ENCODE measurements around the gene CWC27.
"Not testable (repeated sequence)": the region's sequence is repeated elsewhere in the genome, so short reads cannot be mapped to it uniquely, and the experiment has no call there.

The CWC27 gene

GRCh38 chr5:64923151-64923685 is 154.5 kb downstream of the CWC27 start:
- DNase-seq (ENCODE audit: low spot score), result no peak

GRCh38 chr5:64925123-64925522 is 156.4 kb downstream of the CWC27 start:
- no peak for DNase-seq (ENCODE audit: low spot score)

GRCh38 chr5:64929833-64930232 is 161.1 kb downstream of the CWC27 start:
- no peak for DNase-seq (ENCODE audit: low spot score)

GRCh38 chr5:64930672-64931318 is 162.1 kb downstream of the CWC27 start:
- no peak for DNase-seq (ENCODE audit: low spot score)

- not testable (repeated sequence) for DNase-seq (ENCODE audit: low spot score)
Measured at GRCh38 chr5:64939422-64939771, 170.7 kb downstream of the CWC27 start.

- DNase-seq (ENCODE audit: low spot score), result no peak
Measured at GRCh38 chr5:64939772-64940510, 171.2 kb downstream of the CWC27 start.

GRCh38 chr5:64942460-64942859 is 173.7 kb downstream of the CWC27 start:
- DNase-seq (ENCODE audit: low spot score), result no peak

- no peak for DNase-seq (ENCODE audit: low spot score)
Measured at GRCh38 chr5:64944868-64945267, 176.1 kb downstream of the CWC27 start.

GRCh38 chr5:64947031-64947430 is 178.3 kb downstream of the CWC27 start:
- DNase-seq (ENCODE audit: low spot score), result no peak

- no peak for DNase-seq (ENCODE audit: low spot score)
Measured at GRCh38 chr5:64947801-64948200, 179.1 kb downstream of the CWC27 start.

GRCh38 chr5:64949331-64949730 is 180.6 kb downstream of the CWC27 start:
- no peak for DNase-seq (ENCODE audit: low spot score)

- DNase-seq (ENCODE audit: low spot score), result no peak
Measured at GRCh38 chr5:64952951-64953673, 184.4 kb downstream of the CWC27 start.

- DNase-seq (ENCODE audit: low spot score), result no peak
Measured at GRCh38 chr5:64954518-64954917, 185.8 kb downstream of the CWC27 start.

GRCh38 chr5:64958757-64959391 is 190.1 kb downstream of the CWC27 start:
- no peak for DNase-seq (ENCODE audit: low spot score)

GRCh38 chr5:64963278-64963677 is 194.5 kb downstream of the CWC27 start:
- no peak for DNase-seq (ENCODE audit: low spot score)

GRCh38 chr5:64968591-64969110 is 199.9 kb downstream of the CWC27 start:
- DNase-seq (ENCODE audit: low spot score), result no peak

GRCh38 chr5:64969578-64969977 is 200.8 kb downstream of the CWC27 start:
- no peak for DNase-seq (ENCODE audit: low spot score)

GRCh38 chr5:64971513-64971912 is 202.8 kb downstream of the CWC27 start:
- no peak for DNase-seq (ENCODE audit: low spot score)

GRCh38 chr5:64971990-64972389 is 203.3 kb downstream of the CWC27 start:
- no peak for DNase-seq (ENCODE audit: low spot score)

- no peak for DNase-seq (ENCODE audit: low spot score)
Measured at GRCh38 chr5:64972591-64972990, 203.9 kb downstream of the CWC27 start.

- no peak for DNase-seq (ENCODE audit: low spot score)
Measured at GRCh38 chr5:64973215-64973614, 204.5 kb downstream of the CWC27 start.

GRCh38 chr5:64977779-64978178 is 209.0 kb downstream of the CWC27 start:
- DNase-seq (ENCODE audit: low spot score), result no peak

Measured in LoVo (cell line).